Fibroblast of villous mesenchyme (primary cell): ENCODE measurements around the gene LRRC42. TPM values are rescaled to one million over a fixed set of nuclear protein-coding genes. Genes with fewer than 3 reads are reported as not detected.
A peak's percentile ranks its signal among the peaks of the same experiment; 100 is the strongest.

ENCODE experiments used
- DNase-seq: peaks from one replicate; pipeline ENCODE4 v3.0.0-alpha.2; 2010; ENCODE audit warnings: low read depth
- H3K4me3 ChIP-seq: 2 replicates; pipeline ENCODE4 v1.5.1; 2011; ENCODE audit warnings: low read depth, mild to moderate bottlenecking, low read length
- CTCF ChIP-seq: IDR thresholded peaks from 2 replicates; pipeline ENCODE4 v1.5.1; 2012; ENCODE audit warnings: low read depth, mild to moderate bottlenecking, low read length; ENCODE audit not compliant: insufficient read depth
- total RNA-seq: library from RNA; depleted of rRNA; stranded (reverse); fragments of >200 nt; gene quantifications from 2 replicates; pipeline ENCODE4 v1.2.3, GENCODE V29; 2012

Gene LRRC42
- total RNA-seq = 39.0 and 47.1 TPM in 2 replicates

GRCh38 chr1:53946252-53947171, at the start of gene LRRC42:
TSS of gene LRRC42 (plus strand) at chr1:53946350. CDS start at chr1:53952000, 5,650 bp downstream.
- no peak for DNase-seq
- TF ChIP-seq CTCF = peak; percentile 34

GRCh38 chr1:53896635-53897229, 49.4 kb upstream of the LRRC42 start:
- peak; percentile 91 for DNase-seq
- no peak overlapping the region for H3K4me3 ChIP-seq
- TF ChIP-seq CTCF = no peak

More at GRCh38 chr1:53946252-53947171, at the start of gene LRRC42:
- peak within 1 kb of the TSS; percentile 96 for H3K4me3 ChIP-seq

- TF ChIP-seq CTCF = no peak
- H3K4me3 ChIP-seq = no peak overlapping the region
- DNase-seq = peak; percentile 70
Observed at GRCh38 chr1:53899206-53899628, 46.9 kb upstream of the LRRC42 start.

GRCh38 chr1:53899708-53900107, 46.4 kb upstream of the LRRC42 start:
- H3K4me3 ChIP-seq = no peak overlapping the region
- DNase-seq = no peak
- TF ChIP-seq CTCF = no peak

- H3K4me3 ChIP-seq = no peak overlapping the region
- DNase-seq = peak; percentile 34
- no peak for TF ChIP-seq CTCF
Observed at GRCh38 chr1:53902235-53903138, 43.7 kb upstream of the LRRC42 start.

GRCh38 chr1:53905509-53905908, 40.6 kb upstream of the LRRC42 start:
- DNase-seq = no peak
- TF ChIP-seq CTCF = no peak
- H3K4me3 ChIP-seq = no peak overlapping the region
